ENCODE measurements around the gene CYP26C1.

GRCh38 chr10:93075369-93076221 is 15.0 kb downstream of the CYP26C1 start:
- TF ChIP-seq RAD21 (IDR thresholded peaks at IDR 0.05; ENCODE audit: low read depth) (no peak), POLR2A (IDR thresholded peaks at IDR 0.05; ENCODE audit: borderline replicate concordance, extremely low read depth, insufficient read depth, insufficient read length) (no peak)

All from HCT116 (cell line).